Lung (tissue), 12 donors: ENCODE data around the gene ZNF738. TPM values are rescaled to one million over a fixed set of nuclear protein-coding genes. Genes with fewer than 3 reads are reported as not detected.

Experiments
- ATAC-seq: fragments of 200-7000 bp; cut with Tn5 transposase; one replicate; pipeline ENCODE4 v1.9.1; 2020; ENCODE audit warnings: moderate number of reproducible peaks; ENCODE audit not compliant: insufficient read depth, low FRiP score
- DNase-seq, 3 donors: peaks; one replicate each; pipeline ENCODE4 v3.0.0-alpha.2; 2013 to 2017
- H3K27ac ChIP-seq, 2 donors: one replicate each; pipeline ENCODE4 v1.5.1; 2013; ENCODE audit warnings: mild to moderate bottlenecking in 2 of 2, moderate library complexity in 2 of 2, control low read depth in 1 of 2, inconsistent platforms in 1 of 2, low read depth in 1 of 2, low read length in 1 of 2
- H3K27me3 ChIP-seq, 3 donors: one replicate each; pipeline ENCODE4 v1.5.1; 2013; ENCODE audit warnings: low read length in 2 of 3; ENCODE audit not compliant: control insufficient read depth in 3 of 3, insufficient read depth in 3 of 3
- H3K36me3 ChIP-seq, 4 donors: one replicate each; pipeline ENCODE4 v1.5.1; 2013; ENCODE audit warnings: low read length in 4 of 4, mild to moderate bottlenecking in 1 of 4, moderate library complexity in 1 of 4; ENCODE audit not compliant: control insufficient read depth in 4 of 4, insufficient read depth in 4 of 4
- H3K4me1 ChIP-seq, 5 donors: one replicate each; pipeline ENCODE4 v1.5.1; 2013; ENCODE audit warnings: low read length in 5 of 5, mild to moderate bottlenecking in 2 of 5, moderate library complexity in 1 of 5; ENCODE audit not compliant: control insufficient read depth in 5 of 5, insufficient read depth in 5 of 5
- H3K4me3 ChIP-seq: one replicate; pipeline ENCODE4 v1.5.1; 2013; ENCODE audit warnings: mild to moderate bottlenecking, control low read depth, moderate library complexity
- H3K9ac ChIP-seq, 2 donors: one replicate each; pipeline ENCODE4 v1.5.1; 2013; ENCODE audit warnings: low read length in 2 of 2, control low read depth in 1 of 2; ENCODE audit not compliant: insufficient read depth in 1 of 2
- H3K9me3 ChIP-seq, 4 donors: one replicate each; pipeline ENCODE4 v1.5.1; 2013; ENCODE audit warnings: low read length in 3 of 4, mild to moderate bottlenecking in 1 of 4, moderate library complexity in 1 of 4; ENCODE audit not compliant: control insufficient read depth in 4 of 4, insufficient read depth in 3 of 4
- CTCF ChIP-seq: IDR thresholded peaks from 2 replicates; pipeline ENCODE4 v1.5.1; 2012; ENCODE audit warnings: mild to moderate bottlenecking; ENCODE audit errors: control extremely low read depth, extremely low read depth
- WGBS, 2 donors: extraction: QIAGEN DNeasy Blood & Tissue Kit; methylation state at CpG; one replicate each; pipeline ENCODE4 v1.1.7; 2013; 5-methylcytosine and 5-hydroxymethylcytosine counted together
- polyA plus RNA-seq, 2 donors: library from polyadenylated mRNA; stranded (reverse); fragments of 200-250 nt; gene quantifications; one replicate each; pipeline ENCODE4 v1.2.1, GENCODE V29; 2013
- total RNA-seq, 2 donors: library from RNA; depleted of rRNA in 1 of 2; stranded (reverse); fragments of >200 nt in 1 of 2; gene quantifications; one replicate each; pipeline ENCODE4 v1.2.1, GENCODE V29; 2014 to 2021
- donor health status: control.
- donor health status: control.
- donor health status: Bipolar disorder and iron deficiency.
- donor health status: healthy.
- donor health status: DM: yes; HTN: yes; CAD: no.

Gene ZNF738
- total and polyA plus RNA-seq, 4 donors, result 2.6 to 14.4 (median 6.9) TPM

- TF ChIP-seq CTCF, result no peak
- peaks cover 3 to 7% (median 5%) of the 10 kb centered on the region in 4 donors for H3K36me3 ChIP-seq
- whole genome bisulfite sequencing, 2 donors, result 67 to 90% methylated on average over 2 of the region's 2 CpGs
- DNase-seq (no peak), ATAC-seq (no peak)
- no peak overlapping the region for H3K4me3 ChIP-seq
- H3K9me3 ChIP-seq, result peaks cover 0 to 2% (median 0%) of the 10 kb centered on the region in 4 donors
- no peak overlapping the region for H3K27ac ChIP-seq
- H3K9ac ChIP-seq, result no peak overlapping the region
- no peaks in the 10 kb centered on the region for H3K27me3 ChIP-seq
- H3K4me1 ChIP-seq, result peaks cover 0 to 9% (median 4%) of the 10 kb centered on the region in 5 donors
Observed at GRCh38 chr19:21323000-21323399, 35.8 kb upstream of the ZNF738 start.

- Histone ChIP-seq H3K9ac (no peak overlapping the region), H3K9me3 (no peaks in the 10 kb centered on the region), H3K4me1 (peaks cover 0 to 10% (median 4%) of the 10 kb centered on the region in 5 donors), H3K36me3 (peaks cover 1 to 7% (median 5%) of the 10 kb centered on the region in 4 donors), H3K27me3 (no peaks in the 10 kb centered on the region), H3K27ac (no peak overlapping the region), H3K4me3 (no peak overlapping the region)
- no peak for TF ChIP-seq CTCF
- no peak for DNase-seq
- 96 to 98% methylated on average over 2 of the region's 2 CpGs for WGBS, 2 donors
- no peak for ATAC-seq
Observed at GRCh38 chr19:21326169-21326568, 32.6 kb upstream of the ZNF738 start.

GRCh38 chr19:21328406-21328805, 30.4 kb upstream of the ZNF738 start:
- no peak for TF ChIP-seq CTCF
- DNase-seq (peak in 1 of 3 donors; percentile 50), ATAC-seq (no peak)
- H3K4me1 ChIP-seq, result peaks cover 0 to 10% (median 1%) of the 10 kb centered on the region in 5 donors
- peaks cover 1 to 7% (median 5%) of the 10 kb centered on the region in 4 donors for H3K36me3 ChIP-seq
- H3K9ac ChIP-seq, result peak overlapping the region; percentile 95 to 96
- 5 to 19% methylated on average over 6 of the region's 6 CpGs for WGBS, 2 donors
- H3K27ac ChIP-seq, result peak overlapping the region; percentile 86 to 100
- H3K4me3 ChIP-seq, result peak overlapping the region; percentile 90
- H3K9me3 ChIP-seq, result no peaks in the 10 kb centered on the region
- no peaks in the 10 kb centered on the region for H3K27me3 ChIP-seq
